Sigmoid colon (tissue), 7 donors: ENCODE data around the gene NME2. TPM values are rescaled to one million over a fixed set of nuclear protein-coding genes. Genes with fewer than 3 reads are reported as not detected.

Experiments used
- DNase-seq: peaks from one replicate; pipeline ENCODE4 v3.0.0-alpha.2; 2019
- H3K27ac ChIP-seq, 4 donors: fragments of 200-600 bp; sonication (generic); one replicate each; pipeline ENCODE4 v1.5.1; 2016 to 2019; ENCODE audit warnings: mild to moderate bottlenecking in 1 of 4
- H3K27me3 ChIP-seq, 3 donors: fragments of 200-600 bp; sonication (generic); one replicate each; pipeline ENCODE4 v1.5.1; 2019; ENCODE audit warnings: mild to moderate bottlenecking in 1 of 3
- H3K36me3 ChIP-seq, 4 donors: fragments of 200-600 bp; sonication (generic); one replicate each; pipeline ENCODE4 v1.5.1; 2016 to 2019
- H3K4me1 ChIP-seq, 4 donors: fragments of 200-600 bp; sonication (generic); one replicate each; pipeline ENCODE4 v1.5.1; 2017 to 2019
- H3K4me3 ChIP-seq, 4 donors: fragments of 200-600 bp; sonication (generic); one replicate each; pipeline ENCODE4 v1.5.1; 2017 to 2019; ENCODE audit warnings: mild to moderate bottlenecking in 2 of 4, moderate library complexity in 1 of 4
- H3K9me3 ChIP-seq, 4 donors: fragments of 200-600 bp in 3 of 4; sonication (generic) in 3 of 4; one replicate each; pipeline versions ENCODE4 v1.5.1 to v1.6.1; 2013 to 2019
- EP300 ChIP-seq, 4 donors: sonication (generic); formaldehyde crosslinking; IDR thresholded peaks; one replicate each; pipeline ENCODE4 v1.6.1; 2017; ENCODE audit warnings: antibody characterized with exemption in 4 of 4
- POLR2A ChIP-seq, 2 donors: fragments of 450-650 bp; IDR thresholded peaks; one replicate each; pipeline ENCODE4 v1.6.1; 2016; ENCODE audit warnings: antibody characterized with exemption in 2 of 2, mild to moderate bottlenecking in 2 of 2, moderate library complexity in 2 of 2
- POLR2AphosphoS5 ChIP-seq, 4 donors: sonication (generic); formaldehyde crosslinking; IDR thresholded peaks; one replicate each; pipeline ENCODE4 v1.6.1; 2017; ENCODE audit warnings: antibody characterized with exemption in 4 of 4
- WGBS, 2 donors: extraction: QIAGEN DNeasy Blood & Tissue Kit; methylation state at CpG; one replicate each; pipeline ENCODE4 v1.1.7; 2013; 5-methylcytosine and 5-hydroxymethylcytosine counted together
- intact Hi-C: fragments of 100-400 bp; cut with DNase I; formaldehyde crosslinking; loops from one replicate; pipeline ENCODE4 v1.15.1; 2023
- polyA plus RNA-seq, 3 donors: library from polyadenylated mRNA; stranded (reverse); fragments of 200-250 nt; gene quantifications; one replicate each; pipeline ENCODE4 v1.2.3, GENCODE V29; 2013
- total RNA-seq, 4 donors: library from RNA; depleted of rRNA; stranded (reverse); fragments of >200 nt; gene quantifications; one replicate each; pipeline ENCODE4 v1.1.0, GENCODE V29; 2016
- TF ChIP-seq, protein P1 (sequence below), 4 experiments: fragments of 450-650 bp in 3 of 4; fragments of 200-600 bp in 1 of 4; IDR thresholded peaks; one replicate each; pipeline ENCODE4 v1.5.1; 2016 to 2019; ENCODE audit warnings: antibody characterized with exemption in 4 of 4, mild to moderate bottlenecking in 3 of 4, moderate library complexity in 2 of 4
- donor health status: healthy with polysubstance abuse.
- donor health status: Bipolar disorder and iron deficiency.
- donor health status: healthy.

NME2 gene
- total and polyA plus RNA-seq, 7 donors: 443 to 957 (median 532) TPM

DNA sequence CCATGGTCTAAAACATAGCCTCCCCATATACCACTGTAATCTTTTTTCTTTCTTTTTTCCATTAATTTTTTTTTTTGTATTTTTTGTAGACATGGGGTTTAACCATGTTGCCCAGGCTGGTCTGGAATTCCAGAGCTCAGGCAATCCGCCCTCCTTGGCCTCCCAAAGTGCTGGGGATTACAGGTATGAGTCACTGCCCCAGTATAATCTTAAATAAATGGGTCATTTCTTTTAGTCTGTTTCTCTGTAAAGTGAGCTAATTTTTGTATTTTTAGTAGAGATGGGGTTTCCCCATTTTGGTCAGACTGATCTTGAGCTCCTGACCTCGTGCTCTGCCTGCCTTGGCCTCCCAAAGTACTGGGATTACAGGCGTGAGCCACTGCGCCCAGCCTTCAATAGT is 18.6 kb upstream of the NME2 start:
- no peak overlapping the region for H3K4me3 ChIP-seq
- 73 to 81% methylated on average over 4 of the region's 4 CpGs for WGBS, 2 donors
- no peak for DNase-seq
- peaks cover 0 to 5% (median 4%) of the 10 kb centered on the region in 4 donors for H3K4me1 ChIP-seq
- TF ChIP-seq POLR2AphosphoS5 (IDR thresholded peaks at IDR 0.05) (no peak), POLR2A (IDR thresholded peaks at IDR 0.05) (no peak), EP300 (IDR thresholded peaks at IDR 0.05) (no peak)
- TF ChIP-seq, protein P1, sequence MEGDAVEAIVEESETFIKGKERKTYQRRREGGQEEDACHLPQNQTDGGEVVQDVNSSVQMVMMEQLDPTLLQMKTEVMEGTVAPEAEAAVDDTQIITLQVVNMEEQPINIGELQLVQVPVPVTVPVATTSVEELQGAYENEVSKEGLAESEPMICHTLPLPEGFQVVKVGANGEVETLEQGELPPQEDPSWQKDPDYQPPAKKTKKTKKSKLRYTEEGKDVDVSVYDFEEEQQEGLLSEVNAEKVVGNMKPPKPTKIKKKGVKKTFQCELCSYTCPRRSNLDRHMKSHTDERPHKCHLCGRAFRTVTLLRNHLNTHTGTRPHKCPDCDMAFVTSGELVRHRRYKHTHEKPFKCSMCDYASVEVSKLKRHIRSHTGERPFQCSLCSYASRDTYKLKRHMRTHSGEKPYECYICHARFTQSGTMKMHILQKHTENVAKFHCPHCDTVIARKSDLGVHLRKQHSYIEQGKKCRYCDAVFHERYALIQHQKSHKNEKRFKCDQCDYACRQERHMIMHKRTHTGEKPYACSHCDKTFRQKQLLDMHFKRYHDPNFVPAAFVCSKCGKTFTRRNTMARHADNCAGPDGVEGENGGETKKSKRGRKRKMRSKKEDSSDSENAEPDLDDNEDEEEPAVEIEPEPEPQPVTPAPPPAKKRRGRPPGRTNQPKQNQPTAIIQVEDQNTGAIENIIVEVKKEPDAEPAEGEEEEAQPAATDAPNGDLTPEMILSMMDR (IDR thresholded peaks at IDR 0.05): no peak
- no peaks in the 10 kb centered on the region for H3K9me3 ChIP-seq
- H3K27me3 ChIP-seq: no peaks in the 10 kb centered on the region
- H3K27ac ChIP-seq: no peak overlapping the region
- intact Hi-C loops: no loop called here
- H3K36me3 ChIP-seq: no peaks in the 10 kb centered on the region

DNA sequence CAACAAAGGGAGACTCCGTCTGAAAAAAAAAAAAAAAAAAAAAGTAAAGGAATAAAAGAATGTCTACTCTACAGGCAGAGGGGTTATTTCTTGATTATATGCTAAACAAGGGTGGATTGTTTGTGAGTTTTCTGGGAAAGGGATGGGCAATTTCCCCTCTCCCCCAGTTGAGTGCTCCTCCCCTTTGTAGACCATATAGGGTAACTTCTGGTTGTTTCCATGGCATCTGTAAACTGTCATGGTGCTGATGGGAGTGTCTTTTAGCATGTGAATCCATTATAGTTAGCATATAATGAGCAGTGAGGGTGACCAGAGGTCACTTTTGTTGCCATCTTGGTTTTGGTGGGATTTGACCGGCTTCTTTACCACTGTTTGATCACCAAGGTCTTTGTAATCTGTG is 17.0 kb upstream of the NME2 start:
- 85 to 93% methylated on average over 2 of the region's 2 CpGs for WGBS, 2 donors
- H3K27me3 ChIP-seq: no peaks in the 10 kb centered on the region
- H3K4me3 ChIP-seq: no peak overlapping the region
- intact Hi-C loops: no loop called here
- TF ChIP-seq POLR2AphosphoS5 (IDR thresholded peaks at IDR 0.05) (no peak), POLR2A (IDR thresholded peaks at IDR 0.05) (no peak), EP300 (IDR thresholded peaks at IDR 0.05) (no peak)
- H3K27ac ChIP-seq: no peak overlapping the region
- no peak for DNase-seq
- no peaks in the 10 kb centered on the region for H3K36me3 ChIP-seq
- H3K4me1 ChIP-seq: peaks cover 0 to 12% (median 10%) of the 10 kb centered on the region in 4 donors
- H3K9me3 ChIP-seq: no peaks in the 10 kb centered on the region

DNA sequence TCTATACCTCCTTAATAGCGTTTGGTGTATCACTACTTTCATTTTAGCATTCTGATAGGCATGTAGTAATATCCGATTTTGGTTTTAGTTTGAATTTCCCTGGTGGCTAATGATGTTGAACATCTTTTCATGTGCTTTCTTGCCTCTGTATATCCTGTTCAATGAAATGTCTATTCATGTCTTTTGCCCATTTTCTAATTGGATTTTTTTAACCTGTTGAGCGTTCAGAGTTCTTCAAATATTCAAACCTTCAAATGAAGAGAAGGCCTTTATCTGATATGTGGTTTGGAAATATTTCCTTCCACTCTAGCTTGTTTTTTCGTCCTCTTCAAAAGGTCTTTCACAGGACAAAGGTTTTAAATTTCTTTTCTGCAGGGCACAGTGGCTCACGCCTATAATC is 15.3 kb upstream of the NME2 start:
- DNase-seq: no peak
- H3K27me3 ChIP-seq: no peaks in the 10 kb centered on the region
- no peaks in the 10 kb centered on the region for H3K9me3 ChIP-seq
- no peak overlapping the region for H3K4me3 ChIP-seq
- WGBS, 2 donors: 91 to 92% methylated on average over 5 of the region's 5 CpGs
- H3K4me1 ChIP-seq: peaks cover 0 to 22% (median 18%) of the 10 kb centered on the region in 4 donors
- intact Hi-C loops: loop anchor here (5.0 to 10.0 kb wide), 3 partner anchors 94 to 606 kb away; partner anchors contain the start of gene SPATA20
- TF ChIP-seq, protein P1 (IDR thresholded peaks at IDR 0.05): no peak
- no peak for TF ChIP-seq POLR2A (IDR thresholded peaks at IDR 0.05)
- TF ChIP-seq POLR2AphosphoS5 (IDR thresholded peaks at IDR 0.05): no peak
- TF ChIP-seq EP300 (IDR thresholded peaks at IDR 0.05): no peak
- H3K27ac ChIP-seq: no peak overlapping the region
- no peaks in the 10 kb centered on the region for H3K36me3 ChIP-seq

DNA sequence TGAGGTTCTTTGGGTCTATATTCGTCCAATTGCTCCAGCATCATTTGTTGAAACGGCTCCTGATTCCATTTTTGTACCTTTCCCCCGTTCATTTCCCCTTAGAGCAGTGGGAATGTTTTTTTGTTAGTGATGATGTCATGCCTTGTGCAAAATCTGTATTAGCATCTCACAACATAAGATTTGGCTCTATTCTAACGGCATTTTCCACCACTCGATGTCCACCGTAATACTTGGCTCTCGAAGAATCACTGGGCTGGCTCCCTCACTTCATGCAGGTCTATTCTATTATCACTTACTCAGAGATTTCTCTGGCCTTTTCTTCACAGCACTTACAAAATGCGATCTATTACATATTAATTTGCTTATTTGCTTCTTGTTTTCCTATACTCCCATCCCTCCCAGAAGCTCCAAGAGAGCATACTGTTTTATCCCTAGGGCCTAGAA is 13.4 kb upstream of the NME2 start:
- no peaks in the 10 kb centered on the region for H3K9me3 ChIP-seq
- peak overlapping the region; percentile 88 to 94 (median 88) for H3K27ac ChIP-seq
- no peak for TF ChIP-seq POLR2A (IDR thresholded peaks at IDR 0.05)
- TF ChIP-seq, protein P1 (IDR thresholded peaks at IDR 0.05): no peak
- TF ChIP-seq EP300 (IDR thresholded peaks at IDR 0.05): no peak
- no peak for TF ChIP-seq POLR2AphosphoS5 (IDR thresholded peaks at IDR 0.05)
- H3K36me3 ChIP-seq: peaks cover 0 to 8% (median 0%) of the 10 kb centered on the region in 4 donors
- no peaks in the 10 kb centered on the region for H3K27me3 ChIP-seq
- 10 to 26% methylated on average over 8 of the region's 8 CpGs for WGBS, 2 donors
- DNase-seq: no peak
- intact Hi-C loops: loop anchor here (1.0 to 10.0 kb wide), 5 partner anchors 31 to 608 kb away; partner anchors contain the start of gene SPATA20
- peak overlapping the region; percentile 10 to 66 (median 52) for H3K4me3 ChIP-seq
- H3K4me1 ChIP-seq: peaks cover 0 to 22% (median 18%) of the 10 kb centered on the region in 4 donors

DNA sequence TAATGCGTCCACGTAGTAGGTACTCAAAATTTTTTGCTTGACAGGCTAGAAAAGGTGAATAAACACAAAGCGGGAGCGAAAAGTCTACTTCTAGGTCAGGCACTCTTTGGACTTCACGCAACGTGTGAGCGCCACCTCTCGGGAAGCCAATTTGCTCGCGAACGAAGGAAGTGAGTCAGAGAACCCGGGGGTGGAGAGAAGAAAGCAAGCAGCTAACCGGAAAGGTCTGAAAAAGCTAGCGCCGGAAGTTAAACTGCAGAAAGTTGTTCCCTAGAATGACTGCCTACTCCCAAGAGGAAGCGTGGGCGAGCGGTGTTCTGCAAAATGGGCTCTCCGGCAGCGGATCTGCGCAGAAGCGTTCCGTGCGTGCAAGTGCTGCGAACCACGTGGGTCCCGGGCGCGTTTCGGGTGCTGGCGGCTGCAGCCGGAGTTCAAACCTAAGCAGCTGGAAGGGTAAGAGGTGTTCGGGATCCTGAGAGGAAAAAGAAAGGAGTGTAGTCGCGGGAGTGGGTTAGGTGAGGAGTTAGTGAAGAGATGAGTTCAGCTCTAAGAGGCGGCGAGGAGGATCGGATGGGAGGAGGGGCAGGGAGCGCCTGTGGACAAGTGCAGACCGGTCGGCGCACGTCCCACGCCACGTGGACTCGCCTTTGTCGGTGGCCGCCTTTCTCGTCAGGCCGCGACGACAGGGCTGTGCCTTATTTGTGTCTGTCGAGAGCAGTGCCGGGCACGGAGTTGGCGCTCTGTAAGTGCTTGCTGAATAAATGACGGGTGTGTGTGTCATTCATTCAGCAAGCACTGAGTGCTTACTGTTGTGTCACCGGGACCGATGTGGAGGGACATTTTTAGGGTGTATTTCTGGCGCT is 12.8 kb upstream of the NME2 start, which contains the start of gene NME1:
NME1 (plus strand) TSS at position 350 of the 863 bp plus-strand sequence. CDS start 2,096 bp downstream, outside the sequence.
- intact Hi-C loops: loop anchor here (1.0 to 10.0 kb wide), 5 partner anchors 32 to 609 kb away; partner anchors contain the start of gene SPATA20
- TF ChIP-seq POLR2AphosphoS5 (IDR thresholded peaks at IDR 0.05) (peak in 3 of 4 donors; percentile 65 to 87 (median 68)), EP300 (IDR thresholded peaks at IDR 0.05) (peak in 2 of 4 donors; percentile 16 to 33), POLR2A (IDR thresholded peaks at IDR 0.05) (no peak)
- TF ChIP-seq, protein P1 (IDR thresholded peaks at IDR 0.05): peak; percentile 65 to 70 (median 66)
- Histone ChIP-seq H3K4me1 (peaks cover 0 to 22% (median 18%) of the 10 kb centered on the region in 4 donors), H3K4me3 (peak within 1 kb of the TSS; percentile 52 to 66 (median 57)), H3K27me3 (no peaks in the 10 kb centered on the region), H3K36me3 (peaks cover 0 to 8% (median 0%) of the 10 kb centered on the region in 4 donors), H3K9me3 (no peaks in the 10 kb centered on the region), H3K27ac (peak within 1 kb of the TSS; percentile 88 to 94 (median 88))
- peak; percentile 98 for DNase-seq
- 0% methylated on average over 60 of the region's 60 CpGs for WGBS, 2 donors
